ENCODE measurements around the gene EXOC2. TPM values are rescaled to one million over a fixed set of nuclear protein-coding genes. Genes with fewer than 3 reads are reported as not detected.

Gene EXOC2
- total and polyA plus RNA-seq, 10 of the 15 experiments (the other 5 are each of a cell fraction or from before 2014, with no cell fraction given), result 8.7 to 32.8 (median 20.7) TPM

GRCh38 chr6:514396-514978 is 178.5 kb downstream of the EXOC2 start:
- Histone ChIP-seq H2AFZ (ENCODE audit: control insufficient read depth, low read depth, low read length) (no peak overlapping the region), H3K4me3 (no peak overlapping the region), H3K9ac (ENCODE audit: control insufficient read depth, insufficient read depth, low read length) (no peak overlapping the region), H3K4me1 (ENCODE audit: control insufficient read depth, insufficient read depth, low read length) (peaks cover 3% of the 10 kb centered on the region; the same call in 1 of the 2 replicates), H3K4me2 (ENCODE audit: control insufficient read depth, insufficient read depth) (no peak overlapping the region), H3K27ac (ENCODE audit: control insufficient read depth, insufficient read depth) (no peak overlapping the region), H4K20me1 (ENCODE audit: control insufficient read depth, insufficient read depth) (no peaks in the 10 kb centered on the region), H3K36me3 (ENCODE audit: control insufficient read depth in 2 of 2, insufficient read depth in 2 of 2, low read length in 1 of 2) (no peaks in the 10 kb centered on the region), H3K27me3 (replicated peaks in 1 of 2; ENCODE audit: control insufficient read depth in 2 of 2, insufficient read depth in 2 of 2, low read length in 1 of 2) (no peaks in the 10 kb centered on the region), H3K9me3 (replicated peaks; ENCODE audit: control insufficient read depth, insufficient read depth, low read length) (no peaks in the 10 kb centered on the region; the same call in 2 of the 3 replicates), H3K79me2 (ENCODE audit: control insufficient read depth, insufficient read depth, low read length) (no peaks in the 10 kb centered on the region)
- intact Hi-C loops (cut with micrococcal nuclease; ENCODE audit: unreplicated experiment) (no loop called here), in situ Hi-C loops (cut with MboI) (no loop called here)
- ChIA-PET POLR2A (no interaction called here), SMC1A (ENCODE audit: uncharacterized antibody, unreplicated experiment) (interaction anchor here (1.0 to 1.7 kb wide), 2 partner anchors 10 to 15 kb away, joined by 3 to 5 read pairs; no protein-coding TSS in a partner anchor), CTCF (interaction anchor here (1.1 to 1.2 kb wide), 2 partner anchors 10 to 25 kb away, joined by 3 to 4 read pairs; no protein-coding TSS in a partner anchor), RAD21 (ENCODE audit: unreplicated experiment) (no interaction called here)
- 85% methylated on average over 12 of the region's 12 CpGs for WGBS (ENCODE audit: insufficient coverage, insufficient replicate concordance, low lambda C conversion rate, missing lambda C conversion rate)
- no peak for DNase-seq (ENCODE audit: low read depth, low spot score)
- no peak for ATAC-seq
- FAIRE-seq, result no peak
- TF ChIP-seq ZNF384 (IDR thresholded peaks at IDR 0.05; ENCODE audit: borderline replicate concordance, low read depth, low read length) (no peak), RBBP5 (conservative IDR thresholded peaks at IDR 0.05) (no peak), SMARCA5 (IDR thresholded peaks at IDR 0.05) (no peak), USF1 (IDR thresholded peaks at IDR 0.05; ENCODE audit: borderline replicate concordance, extremely low read length, insufficient read depth, low read depth, low read length) (no peak), TARDBP (IDR thresholded peaks at IDR 0.05; ENCODE audit: borderline replicate concordance) (no peak), HDAC6 (IDR thresholded peaks at IDR 0.05; ENCODE audit: unreplicated experiment) (no peak)
- no TSS peak for BruUV-seq (replicated peaks)

DNA sequence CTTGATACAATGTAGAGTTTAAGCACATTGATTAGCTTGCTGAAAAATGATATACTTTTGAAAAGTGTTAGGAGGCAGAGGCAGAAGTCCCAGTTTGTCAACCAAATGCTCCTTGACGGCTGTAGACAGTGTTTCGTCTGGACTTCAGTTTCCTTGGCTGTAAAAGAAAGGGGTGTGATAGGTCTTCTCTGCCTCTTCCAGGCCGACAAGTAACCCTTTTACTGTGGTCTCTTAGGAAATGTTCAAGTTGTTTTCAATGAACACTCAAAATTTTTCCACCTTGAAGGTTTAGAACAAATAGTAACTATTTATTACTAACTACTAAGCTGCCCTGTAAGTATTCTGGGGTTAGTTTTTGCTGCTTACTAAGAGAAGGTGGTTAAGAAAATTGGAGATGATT is 179.0 kb downstream of the EXOC2 start:
- intact Hi-C loops (cut with micrococcal nuclease; ENCODE audit: unreplicated experiment), result no loop called here
- H3K27ac ChIP-seq (ENCODE audit: control insufficient read depth, insufficient read depth), result no peak overlapping the region
- RAD21 ChIA-PET (ENCODE audit: unreplicated experiment), result no interaction called here
- no peak overlapping the region for H3K4me2 ChIP-seq (ENCODE audit: control insufficient read depth, insufficient read depth)
- FAIRE-seq (no peak), DNase-seq (ENCODE audit: low read depth, low spot score) (no peak), ATAC-seq (no peak)
- H3K9me3 ChIP-seq (replicated peaks; ENCODE audit: control insufficient read depth, insufficient read depth, low read length), result no peaks in the 10 kb centered on the region; the same call in 2 of the 3 replicates
- SMC1A ChIA-PET (ENCODE audit: uncharacterized antibody, unreplicated experiment), result interaction anchor here (1.0 to 1.7 kb wide), 2 partner anchors 11 to 14 kb away, joined by 3 to 5 read pairs; no protein-coding TSS in a partner anchor
- peaks cover 3% of the 10 kb centered on the region; the same call in 1 of the 2 replicates for H3K4me1 ChIP-seq (ENCODE audit: control insufficient read depth, insufficient read depth, low read length)
- 92% methylated on average over 3 of the region's 3 CpGs for WGBS (ENCODE audit: insufficient coverage, insufficient replicate concordance, low lambda C conversion rate, missing lambda C conversion rate)
- no peak overlapping the region for H2AFZ ChIP-seq (ENCODE audit: control insufficient read depth, low read depth, low read length)
- CTCF ChIA-PET, result interaction anchor here (1.1 to 1.2 kb wide), 2 partner anchors 10 to 24 kb away, joined by 3 to 4 read pairs; no protein-coding TSS in a partner anchor
- H3K79me2 ChIP-seq (ENCODE audit: control insufficient read depth, insufficient read depth, low read length), result no peaks in the 10 kb centered on the region
- no peak overlapping the region for H3K9ac ChIP-seq (ENCODE audit: control insufficient read depth, insufficient read depth, low read length)
- BruUV-seq (replicated peaks), result no TSS peak
- H3K4me3 ChIP-seq, result no peak overlapping the region
- H4K20me1 ChIP-seq (ENCODE audit: control insufficient read depth, insufficient read depth), result no peaks in the 10 kb centered on the region
- POLR2A ChIA-PET, result no interaction called here
- H3K36me3 ChIP-seq (ENCODE audit: control insufficient read depth in 2 of 2, insufficient read depth in 2 of 2, low read length in 1 of 2), result no peaks in the 10 kb centered on the region
- in situ Hi-C loops (cut with MboI), result no loop called here
- no peaks in the 10 kb centered on the region for H3K27me3 ChIP-seq (replicated peaks in 1 of 2; ENCODE audit: control insufficient read depth in 2 of 2, insufficient read depth in 2 of 2, low read length in 1 of 2)
- TF ChIP-seq, protein P1, sequence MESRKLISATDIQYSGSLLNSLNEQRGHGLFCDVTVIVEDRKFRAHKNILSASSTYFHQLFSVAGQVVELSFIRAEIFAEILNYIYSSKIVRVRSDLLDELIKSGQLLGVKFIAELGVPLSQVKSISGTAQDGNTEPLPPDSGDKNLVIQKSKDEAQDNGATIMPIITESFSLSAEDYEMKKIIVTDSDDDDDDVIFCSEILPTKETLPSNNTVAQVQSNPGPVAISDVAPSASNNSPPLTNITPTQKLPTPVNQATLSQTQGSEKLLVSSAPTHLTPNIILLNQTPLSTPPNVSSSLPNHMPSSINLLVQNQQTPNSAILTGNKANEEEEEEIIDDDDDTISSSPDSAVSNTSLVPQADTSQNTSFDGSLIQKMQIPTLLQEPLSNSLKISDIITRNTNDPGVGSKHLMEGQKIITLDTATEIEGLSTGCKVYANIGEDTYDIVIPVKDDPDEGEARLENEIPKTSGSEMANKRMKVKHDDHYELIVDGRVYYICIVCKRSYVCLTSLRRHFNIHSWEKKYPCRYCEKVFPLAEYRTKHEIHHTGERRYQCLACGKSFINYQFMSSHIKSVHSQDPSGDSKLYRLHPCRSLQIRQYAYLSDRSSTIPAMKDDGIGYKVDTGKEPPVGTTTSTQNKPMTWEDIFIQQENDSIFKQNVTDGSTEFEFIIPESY (IDR thresholded peaks at IDR 0.05), result no peak
- TF ChIP-seq KDM1A (IDR thresholded peaks at IDR 0.05; ENCODE audit: borderline replicate concordance), result no peak
- TF ChIP-seq BCL3 (IDR thresholded peaks at IDR 0.05; ENCODE audit: borderline replicate concordance, insufficient read depth, low read depth, low read length, poor library complexity, severe bottlenecking), result no peak
- no peak for TF ChIP-seq CBX3 (IDR thresholded peaks at IDR 0.05; ENCODE audit: borderline replicate concordance, low read depth)
